Measurements from ENCODE around the gene KCNK1. TPM values are rescaled to one million over a fixed set of nuclear protein-coding genes. Genes with fewer than 3 reads are reported as not detected.

KCNK1 gene
- total RNA-seq, 1 experiment from 2014 or later, result 13.3 TPM

GRCh38 chr1:233570706-233571105 lies 43.2 kb upstream of the KCNK1 start:
- H3K4me3 Mint-ChIP-seq, result no peak overlapping the region
- TF ChIP-seq ZSCAN18 (CRISPR knock-in tag; IDR thresholded peaks at IDR 0.05) (no peak), ATF3 (CRISPR knock-in tag; conservative IDR thresholded peaks at IDR 0.05) (no peak), CTCF (IDR thresholded peaks at IDR 0.05) (no peak), JUN (CRISPR knock-in tag; IDR thresholded peaks at IDR 0.05) (no peak), FOXP1 (CRISPR knock-in tag; IDR thresholded peaks at IDR 0.05; ENCODE audit: borderline replicate concordance) (no peak), GABPB1 (CRISPR knock-in tag; IDR thresholded peaks at IDR 0.05) (no peak), FOXJ3 (CRISPR knock-in tag; IDR thresholded peaks at IDR 0.05; ENCODE audit: borderline replicate concordance) (no peak), OVOL2 (CRISPR knock-in tag; IDR thresholded peaks at IDR 0.05; ENCODE audit: borderline replicate concordance) (no peak)
- DNase-seq (ENCODE audit: low spot score) (no peak), ATAC-seq (no peak)
- H3K9me3 Mint-ChIP-seq, result peaks cover 6% of the 10 kb centered on the region
- H3K4me1 Mint-ChIP-seq, result no peaks in the 10 kb centered on the region
- H3K27ac Mint-ChIP-seq, result no peak overlapping the region
- no peaks in the 10 kb centered on the region for H3K36me3 Mint-ChIP-seq
- H3K27me3 Mint-ChIP-seq (ENCODE audit: low read depth), result peaks cover 7% of the 10 kb centered on the region
- CTCF ChIA-PET, result no interaction called here
- POLR2A ChIA-PET, result no interaction called here

GRCh38 chr1:233572896-233573295 lies 41.0 kb upstream of the KCNK1 start:
- Mint-ChIP-seq H3K27ac (no peak overlapping the region), H3K4me1 (no peaks in the 10 kb centered on the region), H3K9me3 (no peaks in the 10 kb centered on the region), H3K4me3 (no peak overlapping the region), H3K36me3 (no peaks in the 10 kb centered on the region), H3K27me3 (ENCODE audit: low read depth) (peaks cover 12% of the 10 kb centered on the region)
- 0 out of 2 replicates have a peak, but pooled peaks have one; percentile 18 for TF ChIP-seq ZNF121 (CRISPR knock-in tag; IDR thresholded peaks at IDR 0.05)
- TF ChIP-seq MLX (CRISPR knock-in tag; IDR thresholded peaks at IDR 0.05), result no peak
- POLR2A ChIA-PET, result no interaction called here
- DNase-seq (ENCODE audit: low spot score), result no peak
- CTCF ChIA-PET, result no interaction called here
- no peak for ATAC-seq

GRCh38 chr1:233575450-233575849 lies 38.5 kb upstream of the KCNK1 start:
- POLR2A ChIA-PET, result interaction anchor here (0.6 kb wide), 1 partner anchor 15 kb away, joined by 3 read pairs; no protein-coding TSS in a partner anchor
- H3K9me3 Mint-ChIP-seq, result peaks cover 12% of the 10 kb centered on the region

More at GRCh38 chr1:233575450-233575849, 38.5 kb upstream of the KCNK1 start:
- Mint-ChIP-seq H3K27me3 (ENCODE audit: low read depth) (peaks cover 16% of the 10 kb centered on the region), H3K36me3 (0 out of 2 replicates have a peak, but pooled peaks cover 4% of the 10 kb centered on the region), H3K4me1 (no peaks in the 10 kb centered on the region), H3K27ac (no peak overlapping the region), H3K4me3 (no peak overlapping the region)
- CTCF ChIA-PET, result no interaction called here
- ATAC-seq (no peak), DNase-seq (ENCODE audit: low spot score) (no peak)
- TF ChIP-seq GABPB1 (CRISPR knock-in tag; IDR thresholded peaks at IDR 0.05), result no peak
- no peak for TF ChIP-seq GRHL2 (CRISPR knock-in tag; IDR thresholded peaks at IDR 0.05; ENCODE audit: insufficient replicate concordance, severe bottlenecking)
- TF ChIP-seq ZNF138 (CRISPR knock-in tag; conservative IDR thresholded peaks at IDR 0.05), result no peak
- TF ChIP-seq CBFB (CRISPR knock-in tag; IDR thresholded peaks at IDR 0.05; ENCODE audit: low read depth), result no peak
- no peak for TF ChIP-seq ZNF425 (CRISPR knock-in tag; conservative IDR thresholded peaks at IDR 0.05)
- no peak for TF ChIP-seq KAT7 (CRISPR knock-in tag; IDR thresholded peaks at IDR 0.05; ENCODE audit: borderline replicate concordance)
- TF ChIP-seq TEAD1 (CRISPR knock-in tag; IDR thresholded peaks at IDR 0.05), result no peak
- TF ChIP-seq ZNF512 (CRISPR knock-in tag; IDR thresholded peaks at IDR 0.05; ENCODE audit: borderline replicate concordance), result no peak
- no peak for TF ChIP-seq ZBTB43 (CRISPR knock-in tag; IDR thresholded peaks at IDR 0.05)
- no peak for TF ChIP-seq ZMAT4 (CRISPR knock-in tag; IDR thresholded peaks at IDR 0.05)
- TF ChIP-seq OVOL2 (CRISPR knock-in tag; IDR thresholded peaks at IDR 0.05; ENCODE audit: borderline replicate concordance), result no peak
- TF ChIP-seq TP53 (CRISPR knock-in tag; IDR thresholded peaks at IDR 0.05), result no peak
- TF ChIP-seq HMGA2 (CRISPR knock-in tag; IDR thresholded peaks at IDR 0.05), result no peak
- no peak for TF ChIP-seq FOXJ3 (CRISPR knock-in tag; IDR thresholded peaks at IDR 0.05; ENCODE audit: borderline replicate concordance)
